Gastroesophageal sphincter (tissue), 4 donors: ENCODE data around the gene VENTX. TPM values are rescaled to one million over a fixed set of nuclear protein-coding genes. Genes with fewer than 3 reads are reported as not detected.
A peak's percentile ranks its signal among the peaks of the same experiment; 100 is the strongest.

Source experiments
- ATAC-seq: fragments of 150-250 bp; one replicate; pipeline ENCODE4 v1.9.1; 2016; ENCODE audit warnings: mild to moderate bottlenecking, moderate library complexity
- H3K27ac ChIP-seq, 4 donors: fragments of 200-600 bp; sonication (generic) in 3 of 4; 1 replicate in 3 of 4; 2 replicates in 1 of 4; pipeline ENCODE4 v1.5.1; 2016 to 2019
- H3K27me3 ChIP-seq: fragments of 200-600 bp; sonication (generic); one replicate; pipeline ENCODE4 v1.5.1; 2019
- H3K36me3 ChIP-seq, 2 donors: fragments of 200-600 bp; sonication (generic); one replicate each; pipeline ENCODE4 v1.5.1; 2019; ENCODE audit warnings: control low read depth in 1 of 2
- H3K4me1 ChIP-seq, 3 donors: fragments of 200-600 bp; sonication (generic); 1 replicate in 2 of 3; 2 replicates in 1 of 3; pipeline ENCODE4 v1.5.1; 2016 to 2019; ENCODE audit warnings: control low read depth in 2 of 3
- H3K4me3 ChIP-seq, 2 donors: fragments of 200-600 bp; sonication (generic); one replicate each; pipeline ENCODE4 v1.5.1; 2019; ENCODE audit warnings: mild to moderate bottlenecking in 1 of 2, moderate library complexity in 1 of 2
- H3K9me3 ChIP-seq, 3 donors: fragments of 200-600 bp; sonication (generic); one replicate each; pipeline ENCODE4 v1.5.1; 2017 to 2019; ENCODE audit warnings: control low read depth in 2 of 3
- CTCF ChIP-seq, 4 experiments: fragments of 200-600 bp in 2 of 4; fragments of 450-650 bp in 2 of 4; sonication (generic) in 1 of 4; IDR thresholded peaks; one replicate each; pipeline ENCODE4 v1.5.1; 2017 to 2019; ENCODE audit warnings: antibody characterized with exemption in 4 of 4, mild to moderate bottlenecking in 2 of 4, moderate library complexity in 2 of 4
- EP300 ChIP-seq: sonication (generic); formaldehyde crosslinking; IDR thresholded peaks from one replicate; pipeline ENCODE4 v1.6.1; 2017; ENCODE audit warnings: antibody characterized with exemption, mild to moderate bottlenecking
- POLR2A ChIP-seq, 2 donors: fragments of 450-650 bp; IDR thresholded peaks; one replicate each; pipeline ENCODE4 v1.6.1; 2017; ENCODE audit warnings: antibody characterized with exemption in 2 of 2, mild to moderate bottlenecking in 2 of 2, moderate library complexity in 1 of 2
- POLR2AphosphoS5 ChIP-seq: sonication (generic); formaldehyde crosslinking; IDR thresholded peaks from one replicate; pipeline ENCODE4 v1.6.1; 2017; ENCODE audit warnings: antibody characterized with exemption
- WGBS, 2 donors: methylation state at CpG; one replicate each; pipeline ENCODE4 v1.1.5; 2018; ENCODE audit warnings: low coverage in 1 of 2; 5-methylcytosine and 5-hydroxymethylcytosine counted together
- total RNA-seq, 4 donors: library from RNA; depleted of rRNA; stranded (reverse); fragments of >200 nt; gene quantifications; one replicate each; pipeline ENCODE4 v1.1.0, GENCODE V29; 2016

Gene VENTX
- total RNA-seq, 4 donors from 2014 or later: 0.66 to 2.3 (median 1.4) TPM

- Histone ChIP-seq H3K9me3 (no peaks in the 10 kb centered on the region), H3K27ac (no peak overlapping the region), H3K27me3 (peaks cover 94% of the 10 kb centered on the region), H3K4me3 (peak overlapping the region in 1 of 2 donors; percentile 24), H3K4me1 (peaks cover 0 to 21% (median 8%) of the 10 kb centered on the region in 3 donors), H3K36me3 (no peaks in the 10 kb centered on the region)
- ATAC-seq: no peak
- 16 to 24% methylated on average over 6 to 36 of the region's 58 CpGs for WGBS, 2 donors
- TF ChIP-seq EP300 (no peak), CTCF (IDR thresholded peaks at IDR 0.05) (no peak), POLR2AphosphoS5 (no peak), POLR2A (IDR thresholded peaks at IDR 0.05) (no peak)
Observed at GRCh38 chr10:133229265-133230043, 8.2 kb upstream of the VENTX start.

GRCh38 chr10:133230044-133230361, 7.7 kb upstream of the VENTX start, which contains the start of gene UTF1:
TSS of gene UTF1 (plus strand) at chr10:133230217. CDS start at chr10:133230289, 72 bp downstream.
- ATAC-seq: no peak
- Histone ChIP-seq H3K4me3 (peak within 1 kb of the TSS in 1 of 2 donors; percentile 24), H3K9me3 (no peaks in the 10 kb centered on the region), H3K27me3 (peaks cover 97% of the 10 kb centered on the region), H3K36me3 (no peaks in the 10 kb centered on the region), H3K27ac (no peak within 1 kb of the TSS), H3K4me1 (peaks cover 0 to 21% (median 8%) of the 10 kb centered on the region in 3 donors)
- TF ChIP-seq CTCF (IDR thresholded peaks at IDR 0.05) (no peak), EP300 (no peak), POLR2A (IDR thresholded peaks at IDR 0.05) (no peak), POLR2AphosphoS5 (no peak)
- no CpG with 5 or more reads among the region's 49 CpGs for WGBS, 2 donors

- Histone ChIP-seq H3K27me3 (peaks cover 98% of the 10 kb centered on the region), H3K4me3 (peak overlapping the region in 1 of 2 donors; percentile 24)
Observed at GRCh38 chr10:133230387-133231195, 7.1 kb upstream of the VENTX start.

GRCh38 chr10:133231244-133231945, 6.3 kb upstream of the VENTX start:
- Histone ChIP-seq H3K9me3 (no peaks in the 10 kb centered on the region), H3K4me1 (peaks cover 0 to 33% (median 9%) of the 10 kb centered on the region in 3 donors), H3K4me3 (no peak overlapping the region), H3K27me3 (peaks cover 98% of the 10 kb centered on the region), H3K36me3 (no peaks in the 10 kb centered on the region), H3K27ac (no peak overlapping the region)
- WGBS, 2 donors: no CpG with 5 or more reads among the region's 44 CpGs
- TF ChIP-seq POLR2A (IDR thresholded peaks at IDR 0.05) (no peak), CTCF (IDR thresholded peaks at IDR 0.05) (no peak), EP300 (no peak), POLR2AphosphoS5 (no peak)
- no peak for ATAC-seq

More at GRCh38 chr10:133230387-133231195, 7.1 kb upstream of the VENTX start:
- Histone ChIP-seq H3K36me3 (no peaks in the 10 kb centered on the region), H3K9me3 (no peaks in the 10 kb centered on the region), H3K4me1 (peaks cover 0 to 25% (median 8%) of the 10 kb centered on the region in 3 donors), H3K27ac (no peak overlapping the region)
- no CpG with 5 or more reads among the region's 122 CpGs for WGBS, 2 donors
- no peak for ATAC-seq
- TF ChIP-seq POLR2A (IDR thresholded peaks at IDR 0.05) (no peak), POLR2AphosphoS5 (no peak), EP300 (no peak), CTCF (IDR thresholded peaks at IDR 0.05) (no peak)
